CD1c-positive myeloid dendritic cell (primary cell): ENCODE results near the gene TAAR8.
"Not testable (repeated sequence)": the region's sequence is repeated elsewhere in the genome, so short reads cannot be mapped to it uniquely, and the experiment has no call there.

Source experiments
- DNase-seq: peaks from one replicate; pipeline ENCODE4 v3.0.0-alpha.2; 2016; ENCODE audit errors: extremely low spot score

The TAAR8 gene

GRCh38 chr6:132544826-132545225, 7.6 kb upstream of the TAAR8 start:
- DNase-seq = no peak

GRCh38 chr6:132548746-132549463, 3.6 kb upstream of the TAAR8 start:
- no peak for DNase-seq

GRCh38 chr6:132551214-132551613, 1.3 kb upstream of the TAAR8 start:
- no peak for DNase-seq

- DNase-seq = not testable (repeated sequence)
These were observed 7.6 kb downstream of the TAAR8 start for GRCh38 chr6:132560087-132560486.

- DNase-seq = no peak
These were observed 13.9 kb downstream of the TAAR8 start for GRCh38 chr6:132566404-132566803.

- DNase-seq = no peak
These were observed 15.1 kb downstream of the TAAR8 start for GRCh38 chr6:132567566-132567965.

- DNase-seq = no peak
These were observed 16.1 kb downstream of the TAAR8 start for GRCh38 chr6:132568611-132569010.

- no peak for DNase-seq
These were observed 16.7 kb downstream of the TAAR8 start for GRCh38 chr6:132569170-132569569.

GRCh38 chr6:132570221-132570777, 17.8 kb downstream of the TAAR8 start, which contains the start of gene TAAR6:
TSS of gene TAAR6 (plus strand) at chr6:132570322. CDS start at chr6:132570322, 0 bp downstream.
- no peak for DNase-seq

- DNase-seq = peak; percentile 17
These were observed 19.3 kb downstream of the TAAR8 start for GRCh38 chr6:132571774-132572173.

- no peak for DNase-seq
These were observed 32.2 kb downstream of the TAAR8 start for GRCh38 chr6:132584698-132585097.

GRCh38 chr6:132587424-132587823, 35.0 kb downstream of the TAAR8 start:
- peak; percentile 45 for DNase-seq

GRCh38 chr6:132589454-132589853, 37.0 kb downstream of the TAAR8 start, which contains the start of gene TAAR5:
TSS of gene TAAR5 (minus strand) at chr6:132589741. CDS start at chr6:132589686, 55 bp downstream.
- no peak for DNase-seq

GRCh38 chr6:132590362-132590761, 37.9 kb downstream of the TAAR8 start:
- DNase-seq = no peak

- DNase-seq = peak; percentile 26
These were observed 40.4 kb downstream of the TAAR8 start for GRCh38 chr6:132592855-132593254.

- DNase-seq = no peak
These were observed 43.7 kb downstream of the TAAR8 start for GRCh38 chr6:132596201-132596600.

- peak; percentile 10 for DNase-seq
These were observed 46.0 kb downstream of the TAAR8 start for GRCh38 chr6:132598473-132598872.

GRCh38 chr6:132600900-132601299, 48.4 kb downstream of the TAAR8 start:
- DNase-seq = not testable (repeated sequence)
